HG02763 (cell line): Measurements from ENCODE around the gene HRH3.
A peak's percentile ranks its signal among the peaks of the same experiment; 100 is the strongest.

Experiments used
- ATAC-seq: cut with Tn5 transposase; IDR thresholded peaks from one replicate; pipeline ENCODE4 v1.9.1; 2021; ENCODE audit warnings: mild to moderate bottlenecking, moderate library complexity; ENCODE audit not compliant: unreplicated experiment

HRH3 gene

GRCh38 chr20:62244644-62245108 lies 24.6 kb upstream of the HRH3 start:
- no peak for ATAC-seq

- no peak for ATAC-seq
Measured at GRCh38 chr20:62243906-62244515, 23.9 kb upstream of the HRH3 start.

GRCh38 chr20:62243106-62243505 lies 23.0 kb upstream of the HRH3 start:
- no peak for ATAC-seq

- no peak for ATAC-seq
Measured at GRCh38 chr20:62242176-62242575, 22.1 kb upstream of the HRH3 start.

GRCh38 chr20:62241506-62241905 lies 21.4 kb upstream of the HRH3 start:
- ATAC-seq: no peak

GRCh38 chr20:62240020-62240685 lies 20.1 kb upstream of the HRH3 start:
- ATAC-seq: no peak

- no peak for ATAC-seq
Measured at GRCh38 chr20:62239278-62239879, 19.3 kb upstream of the HRH3 start.

- peak; percentile 4 for ATAC-seq
Measured at GRCh38 chr20:62238569-62239277, 18.6 kb upstream of the HRH3 start.

- peak; percentile 96 for ATAC-seq
Measured at GRCh38 chr20:62237801-62238568, 17.9 kb upstream of the HRH3 start, which contains the start of gene OSBPL2. TSS of gene OSBPL2 (plus strand) at chr20:62238521. CDS start at chr20:62256185, 17,664 bp downstream.

GRCh38 chr20:62237514-62237800 lies 17.4 kb upstream of the HRH3 start:
- ATAC-seq: no peak

- ATAC-seq: no peak
Measured at GRCh38 chr20:62236766-62237513, 16.9 kb upstream of the HRH3 start.

- ATAC-seq: no peak
Measured at GRCh38 chr20:62236200-62236599, 16.1 kb upstream of the HRH3 start.

GRCh38 chr20:62235777-62236157 lies 15.7 kb upstream of the HRH3 start:
- ATAC-seq: no peak

GRCh38 chr20:62235001-62235776 lies 15.1 kb upstream of the HRH3 start:
- ATAC-seq: no peak

- no peak for ATAC-seq
Measured at GRCh38 chr20:62234339-62234738, 14.3 kb upstream of the HRH3 start.

- no peak for ATAC-seq
Measured at GRCh38 chr20:62233684-62234083, 13.6 kb upstream of the HRH3 start.

- ATAC-seq: no peak
Measured at GRCh38 chr20:62232770-62233645, 12.9 kb upstream of the HRH3 start.

- ATAC-seq: no peak
Measured at GRCh38 chr20:62232194-62232593, 12.1 kb upstream of the HRH3 start.

- no peak for ATAC-seq
Measured at GRCh38 chr20:62231292-62231691, 11.2 kb upstream of the HRH3 start.
